ENCODE measurements around the gene FNBP1L.

The FNBP1L gene

DNA sequence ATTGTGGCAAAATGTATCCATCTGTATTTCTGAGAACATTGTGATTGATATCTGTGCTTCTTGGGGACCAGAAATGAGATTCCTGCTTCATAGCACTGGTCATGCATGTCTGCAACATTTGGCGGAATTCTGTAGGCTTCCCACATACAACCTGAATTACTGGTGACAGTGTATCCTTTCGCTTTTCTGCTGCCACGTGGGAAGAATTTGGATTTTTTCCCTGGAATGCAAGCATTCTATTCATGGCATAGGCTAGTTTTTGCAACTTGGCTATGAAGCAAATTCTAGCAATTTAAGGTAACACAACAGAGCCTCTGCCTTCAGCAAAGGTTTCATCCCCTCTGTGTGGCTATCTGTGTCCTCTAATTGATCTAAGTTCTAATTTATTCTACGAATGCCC, 147.8 kb downstream of the FNBP1L start:
- DNase-seq = no peak

- DNase-seq = no peak
These were observed 148.6 kb downstream of the FNBP1L start for GRCh38 chr1:93596329-93597089.

GRCh38 chr1:93597709-93598108, 149.8 kb downstream of the FNBP1L start:
- DNase-seq = no peak

DNA sequence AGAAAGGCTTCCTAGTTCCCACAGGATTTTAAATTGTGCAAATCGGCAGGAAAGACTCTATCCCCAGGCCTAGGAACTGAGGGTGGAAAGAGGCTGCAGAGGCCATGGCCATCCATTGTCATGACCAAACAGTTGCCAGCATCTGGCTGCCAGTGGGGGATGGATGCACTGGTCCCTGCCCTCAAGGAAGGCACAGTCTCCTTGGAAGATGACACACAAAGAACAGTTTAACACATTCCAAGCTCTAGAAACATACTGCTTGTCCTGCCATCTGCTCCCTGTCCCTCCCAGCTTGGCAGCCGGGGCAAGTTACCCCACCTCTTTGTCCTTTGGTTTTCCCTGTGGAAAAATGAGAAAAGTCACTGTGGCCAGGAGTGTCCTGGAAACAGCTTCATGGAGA, 150.5 kb downstream of the FNBP1L start:
- no peak for DNase-seq

GRCh38 chr1:93598861-93599439, 151.0 kb downstream of the FNBP1L start:
- DNase-seq = no peak

DNA sequence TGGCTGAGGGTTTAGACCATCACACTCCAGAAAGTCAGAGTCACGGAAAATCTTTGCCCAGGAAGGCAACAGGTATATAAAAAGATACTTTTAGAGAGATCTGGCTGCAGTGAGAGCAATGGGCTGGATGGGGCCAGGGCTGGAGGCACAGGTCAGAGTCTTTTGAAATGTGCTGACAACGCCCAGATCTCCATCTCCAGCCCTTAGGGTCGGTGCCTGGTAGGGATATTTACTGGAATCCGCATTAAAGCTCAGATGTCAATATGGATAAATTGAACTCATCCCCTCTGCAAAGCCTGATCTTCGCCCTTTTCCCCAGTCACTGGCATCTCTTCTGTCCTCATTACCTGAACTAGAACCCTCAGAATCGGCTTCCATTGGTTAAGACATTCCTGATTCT, 151.6 kb downstream of the FNBP1L start:
- DNase-seq = no peak

DNA sequence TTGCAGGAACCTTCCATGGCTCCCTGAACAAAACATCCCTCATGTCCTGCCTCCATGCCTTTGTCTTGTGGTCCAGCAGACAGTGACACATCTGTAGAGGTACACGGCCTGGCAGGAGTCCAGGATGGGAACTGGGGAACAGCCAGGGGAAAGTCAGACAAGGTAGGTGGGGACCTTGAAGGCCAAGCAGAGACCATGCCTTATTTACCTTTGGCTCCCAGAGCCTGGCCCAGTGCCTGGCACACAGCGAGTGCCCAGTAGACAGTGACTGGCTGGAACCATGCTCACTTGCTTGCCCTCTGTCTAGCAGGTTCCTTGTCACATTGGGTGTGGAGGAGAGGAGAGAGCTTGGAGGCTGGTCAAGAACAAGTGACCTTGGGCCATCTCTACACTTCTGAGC, 152.7 kb downstream of the FNBP1L start:
- no peak for DNase-seq

DNA sequence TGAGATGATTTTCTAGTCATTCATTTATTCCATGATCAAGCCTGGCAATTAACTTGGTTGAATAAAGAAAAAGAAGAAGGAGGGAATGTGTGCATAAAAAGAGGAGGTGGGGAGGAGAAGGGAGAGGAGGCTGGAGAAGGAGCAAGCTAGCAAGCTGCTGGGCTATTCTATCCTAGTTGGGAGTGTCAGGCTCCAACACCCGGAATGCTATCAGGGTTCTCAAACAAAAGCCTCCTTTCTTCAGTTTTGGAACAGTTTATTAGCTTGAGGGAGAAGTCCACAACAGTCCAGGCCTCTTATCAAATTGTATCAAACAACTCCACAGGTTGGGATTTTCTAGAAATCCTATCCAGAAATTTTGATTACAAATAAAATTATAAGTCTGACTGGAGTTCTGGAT, 153.8 kb downstream of the FNBP1L start:
- no peak for DNase-seq

GRCh38 chr1:93602101-93602500, 154.2 kb downstream of the FNBP1L start:
- no peak for DNase-seq

GRCh38 chr1:93603106-93603505, 155.2 kb downstream of the FNBP1L start:
- DNase-seq = no peak

DNA sequence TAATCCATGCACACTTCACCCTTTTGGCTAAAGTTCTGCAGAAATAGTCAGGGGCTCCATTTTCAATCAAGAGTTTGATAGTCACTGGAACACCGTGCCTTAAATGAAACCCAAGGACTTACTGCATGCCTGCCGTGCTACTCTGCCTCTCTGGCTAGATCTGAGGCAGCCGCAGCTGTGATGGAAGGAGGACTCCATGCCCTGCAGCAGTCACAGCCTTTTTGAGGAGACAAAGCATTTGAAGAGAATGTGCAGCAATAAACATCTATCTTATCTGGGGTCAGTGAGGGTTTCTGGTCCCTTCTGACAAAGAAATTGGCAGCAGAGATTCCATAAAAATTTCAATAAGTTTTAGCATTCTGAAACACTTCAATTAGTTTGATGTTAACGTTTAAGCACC, 155.7 kb downstream of the FNBP1L start:
- no peak for DNase-seq
